HG02981 (cell line): Measurements from ENCODE around the gene ZNF66.
"Not testable (repeated sequence)": the region's sequence is repeated elsewhere in the genome, so short reads cannot be mapped to it uniquely, and the experiment has no call there.

Source experiments
- ATAC-seq: cut with Tn5 transposase; IDR thresholded peaks from one replicate; pipeline ENCODE4 v1.9.1; 2021; ENCODE audit warnings: mild to moderate bottlenecking, moderate library complexity; ENCODE audit not compliant: unreplicated experiment

ZNF66 gene

GRCh38 chr19:20776083-20777076 lies at the start of gene ZNF66:
Gene ZNF66, plus strand, starts transcription at chr19:20776304. Its CDS starts 144 bp downstream, at chr19:20776448.
- peak; percentile 98 for ATAC-seq

DNA sequence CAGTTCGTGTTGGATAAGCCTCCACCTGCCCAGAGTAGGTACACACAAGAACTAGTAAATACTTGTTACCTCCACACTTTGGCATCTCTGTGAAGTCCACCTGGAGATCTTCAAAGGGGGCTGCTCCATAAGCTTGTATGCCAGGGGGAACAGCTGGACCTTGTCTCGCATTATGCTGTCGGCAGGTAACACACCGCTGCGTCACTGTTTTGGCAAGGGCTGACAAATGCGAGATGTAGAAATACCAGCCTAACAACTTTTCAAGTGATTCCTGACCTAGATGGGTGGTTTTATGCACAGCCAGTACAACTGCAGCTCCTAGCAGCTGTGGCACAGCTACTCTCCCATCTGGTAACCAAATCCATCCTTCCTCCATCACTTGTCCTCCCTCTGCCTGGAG lies 25.9 kb upstream of the ZNF66 start:
- ATAC-seq, result not testable (repeated sequence)

DNA sequence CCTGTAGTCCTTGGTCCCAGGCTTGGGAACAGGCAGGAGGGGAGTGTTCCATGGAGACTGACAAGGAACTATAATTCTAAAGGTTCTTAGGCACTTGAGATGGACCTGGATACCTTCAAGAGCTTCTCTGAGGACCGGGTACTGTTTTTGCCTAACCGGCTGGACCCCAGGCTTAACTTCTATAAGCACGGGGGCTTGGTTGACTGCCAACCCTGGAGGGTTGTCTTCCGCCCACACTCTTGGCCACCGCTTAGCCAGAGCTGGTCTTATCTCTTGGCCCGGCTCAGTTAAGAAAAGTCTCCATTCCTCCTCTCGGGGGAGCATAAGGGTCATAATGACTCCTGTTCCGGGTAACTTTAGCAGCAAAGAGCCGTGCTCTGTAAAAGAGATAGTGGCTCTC lies 23.8 kb upstream of the ZNF66 start:
- ATAC-seq, result not testable (repeated sequence)

GRCh38 chr19:20769225-20769736 lies 6.8 kb upstream of the ZNF66 start:
- ATAC-seq, result not testable (repeated sequence)

- no peak for ATAC-seq
Observed at GRCh38 chr19:20787786-20788185, 11.7 kb downstream of the ZNF66 start.

DNA sequence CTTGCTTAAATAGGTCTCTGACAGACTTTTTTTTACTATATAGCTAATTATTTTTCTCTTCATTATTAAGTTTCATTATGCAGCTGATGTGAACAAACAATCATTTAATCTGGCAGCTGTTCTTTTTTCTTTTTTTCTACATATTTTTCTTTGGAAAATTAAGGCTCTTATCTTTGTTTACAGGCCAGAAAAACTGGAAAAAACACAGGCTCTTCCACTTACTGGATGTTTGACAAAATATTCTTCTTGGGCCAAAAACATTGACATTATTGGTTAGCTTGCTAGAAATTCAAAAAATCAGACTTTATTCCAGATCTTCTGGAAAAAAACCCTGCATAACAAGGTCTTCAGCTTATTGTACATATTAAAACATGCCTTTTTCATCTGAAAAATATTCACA lies 15.7 kb downstream of the ZNF66 start:
- no peak for ATAC-seq

GRCh38 chr19:20806311-20807262 lies 30.5 kb downstream of the ZNF66 start:
- not testable (repeated sequence) for ATAC-seq

- no peak for ATAC-seq
Observed at GRCh38 chr19:20840371-20840770, 64.3 kb downstream of the ZNF66 start.
